Measurements from ENCODE around the gene TTC21B. TPM values are rescaled to one million over a fixed set of nuclear protein-coding genes. Genes with fewer than 3 reads are reported as not detected.

The TTC21B gene
- total RNA-seq, 4 donors from 2014 or later: 12.1 to 73.2 (median 27.7) TPM

GRCh38 chr2:165827921-165828276, 125.7 kb downstream of the TTC21B start:
- no peak overlapping the region for H3K4me3 ChIP-seq
- H3K27ac ChIP-seq: no peak overlapping the region
- no peaks in the 10 kb centered on the region for H3K9me3 ChIP-seq
- no peak for TF ChIP-seq EP300 (IDR thresholded peaks at IDR 0.05)
- TF ChIP-seq POLR2A (IDR thresholded peaks at IDR 0.05): no peak
- TF ChIP-seq POLR2AphosphoS5 (IDR thresholded peaks at IDR 0.05): no peak
- H3K27me3 ChIP-seq: no peaks in the 10 kb centered on the region
- 80% methylated on average over 1 of the region's 1 CpG for WGBS
- H3K4me1 ChIP-seq: no peaks in the 10 kb centered on the region
- DNase-seq (ENCODE audit: low spot score in 2 of 2): no peak
- H3K36me3 ChIP-seq: no peaks in the 10 kb centered on the region

- Histone ChIP-seq H3K27ac (no peak overlapping the region), H3K36me3 (no peaks in the 10 kb centered on the region), H3K27me3 (no peaks in the 10 kb centered on the region), H3K9me3 (no peaks in the 10 kb centered on the region), H3K4me1 (no peaks in the 10 kb centered on the region), H3K4me3 (no peak overlapping the region)
- DNase-seq (ENCODE audit: low spot score in 2 of 2): no peak
- 91% methylated on average over 3 of the region's 3 CpGs for WGBS
- no peak for TF ChIP-seq POLR2AphosphoS5 (IDR thresholded peaks at IDR 0.05)
- no peak for TF ChIP-seq EP300 (IDR thresholded peaks at IDR 0.05)
- TF ChIP-seq CTCF (IDR thresholded peaks at IDR 0.05): no peak
These were observed 126.3 kb downstream of the TTC21B start for GRCh38 chr2:165827016-165827920.

GRCh38 chr2:165825041-165825440, 128.5 kb downstream of the TTC21B start:
- H3K27me3 ChIP-seq: no peaks in the 10 kb centered on the region
- DNase-seq (ENCODE audit: low spot score in 2 of 2): no peak
- 12% methylated on average over 2 of the region's 2 CpGs for WGBS
- H3K4me1 ChIP-seq: no peaks in the 10 kb centered on the region
- no peak overlapping the region for H3K27ac ChIP-seq
- no peak for TF ChIP-seq EP300 (IDR thresholded peaks at IDR 0.05)
- no peak for TF ChIP-seq CTCF (IDR thresholded peaks at IDR 0.05)
- TF ChIP-seq POLR2AphosphoS5 (IDR thresholded peaks at IDR 0.05): no peak
- TF ChIP-seq POLR2A (IDR thresholded peaks at IDR 0.05): no peak
- H3K9me3 ChIP-seq: no peaks in the 10 kb centered on the region
- no peak overlapping the region for H3K4me3 ChIP-seq
- H3K36me3 ChIP-seq: no peaks in the 10 kb centered on the region

Other genes with a start within 250 kb of the TTC21B start
- 10 to 100 TPM; 14.9 to 24.0 (median 15.9) TPM for gene GALNT3, start 159.5 kb downstream of the TTC21B start, total RNA-seq
- not detected for gene SCN1A, start 174.2 kb upstream of the TTC21B start, total RNA-seq

Data from suprapubic skin (tissue), 4 donors.